GM18498 (cell line): ENCODE results near the gene TRIM40.

Experiments used
- ATAC-seq: cut with Tn5 transposase; IDR thresholded peaks from one replicate; pipeline ENCODE4 v1.9.1; 2021; ENCODE audit warnings: mild to moderate bottlenecking, moderate library complexity; ENCODE audit not compliant: unreplicated experiment

TRIM40 gene

GRCh38 chr6:30135757-30136156, at the start of gene TRIM40:
TRIM40 (plus strand) TSS chr6:30136140; CDS start chr6:30137037, 897 bp downstream.
- ATAC-seq, result no peak

DNA sequence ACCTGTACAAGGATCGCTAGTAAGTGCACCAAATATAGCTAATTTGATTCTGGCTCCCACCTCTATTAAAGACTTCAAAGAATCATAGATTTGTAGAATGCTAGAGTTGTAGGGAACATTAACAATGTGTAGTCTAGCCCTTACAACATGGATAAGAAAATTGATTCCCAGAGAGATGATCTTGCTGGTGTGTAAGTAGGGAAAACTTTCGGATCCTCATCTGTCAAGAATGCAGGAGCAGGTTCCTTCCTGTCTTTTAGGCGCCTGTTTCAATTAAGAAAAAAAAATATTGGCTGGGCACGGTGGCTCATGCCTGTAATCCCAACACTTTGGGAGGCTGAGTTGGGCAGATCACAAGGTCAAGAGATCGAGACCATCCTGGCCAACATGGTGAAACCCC, 48.1 kb upstream of the TRIM40 start:
- ATAC-seq, result no peak

- ATAC-seq, result no peak
These were observed 44.2 kb upstream of the TRIM40 start for GRCh38 chr6:30091577-30092381.

DNA sequence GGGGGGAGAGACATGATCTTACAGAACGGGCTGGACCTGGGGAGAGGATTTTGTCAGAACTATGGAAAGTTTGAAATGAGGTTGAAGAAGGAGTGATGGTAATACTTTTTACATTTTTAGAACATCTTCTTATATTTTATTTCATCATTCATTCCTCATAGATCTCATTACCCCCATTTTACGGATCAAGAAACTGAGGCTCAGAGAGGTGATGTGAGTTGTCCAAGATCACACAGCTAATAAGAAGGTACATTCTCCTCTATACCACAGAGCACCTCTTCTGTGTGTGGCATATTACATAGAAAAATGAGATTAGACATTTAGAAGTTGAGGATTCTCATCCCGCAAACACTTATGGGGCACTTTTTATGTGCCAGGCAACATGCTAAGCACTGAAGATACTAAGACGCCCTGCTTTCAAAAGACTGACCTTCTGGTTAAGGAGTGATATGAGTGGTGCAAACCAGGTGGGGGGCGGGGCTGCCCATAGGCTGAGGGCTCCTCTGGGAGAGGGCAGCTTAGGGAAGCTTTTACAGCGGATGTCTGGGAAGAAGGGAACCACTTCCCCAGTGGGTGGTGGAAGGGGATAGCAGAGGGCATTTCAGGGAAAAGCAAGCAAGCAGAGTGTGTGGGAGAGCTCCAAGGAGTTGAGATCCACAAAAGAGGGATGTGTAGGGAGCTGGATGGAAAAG, 42.9 kb upstream of the TRIM40 start:
- ATAC-seq, result no peak

DNA sequence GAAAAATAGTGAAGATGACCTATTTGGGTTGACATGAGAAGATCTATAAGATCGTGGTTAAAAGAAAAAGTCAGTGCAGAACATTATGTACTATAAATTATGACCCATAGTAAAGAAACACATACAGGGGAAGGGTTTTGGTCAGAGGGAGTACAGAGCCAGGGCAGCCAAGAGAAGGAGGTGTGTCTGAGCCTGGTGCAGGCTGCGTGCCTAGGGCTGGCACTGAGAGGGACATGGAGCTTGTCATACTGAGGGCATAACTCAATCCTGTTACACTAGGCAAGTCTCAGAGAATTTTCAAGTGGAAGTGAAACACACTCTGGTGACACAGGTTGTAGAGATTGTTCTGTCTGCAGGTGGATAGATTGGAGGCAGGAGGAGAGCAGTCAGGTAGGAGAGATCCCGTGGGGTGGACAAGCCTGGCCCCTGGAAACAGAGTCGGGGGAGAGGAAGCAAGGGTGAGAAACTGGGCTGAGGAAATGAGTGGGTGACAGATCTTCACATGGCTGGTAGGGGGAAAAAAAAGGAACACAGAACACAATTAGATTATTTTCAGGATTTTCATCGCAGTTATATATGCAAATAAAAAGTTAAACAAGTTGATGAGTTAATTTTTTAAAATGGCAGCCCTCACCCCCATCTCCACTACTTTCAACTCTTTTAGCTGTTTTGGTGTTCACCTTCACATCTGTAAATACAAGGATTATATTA, 41.8 kb upstream of the TRIM40 start:
- ATAC-seq, result no peak

GRCh38 chr6:30096829-30097228, 39.1 kb upstream of the TRIM40 start:
- no peak for ATAC-seq

DNA sequence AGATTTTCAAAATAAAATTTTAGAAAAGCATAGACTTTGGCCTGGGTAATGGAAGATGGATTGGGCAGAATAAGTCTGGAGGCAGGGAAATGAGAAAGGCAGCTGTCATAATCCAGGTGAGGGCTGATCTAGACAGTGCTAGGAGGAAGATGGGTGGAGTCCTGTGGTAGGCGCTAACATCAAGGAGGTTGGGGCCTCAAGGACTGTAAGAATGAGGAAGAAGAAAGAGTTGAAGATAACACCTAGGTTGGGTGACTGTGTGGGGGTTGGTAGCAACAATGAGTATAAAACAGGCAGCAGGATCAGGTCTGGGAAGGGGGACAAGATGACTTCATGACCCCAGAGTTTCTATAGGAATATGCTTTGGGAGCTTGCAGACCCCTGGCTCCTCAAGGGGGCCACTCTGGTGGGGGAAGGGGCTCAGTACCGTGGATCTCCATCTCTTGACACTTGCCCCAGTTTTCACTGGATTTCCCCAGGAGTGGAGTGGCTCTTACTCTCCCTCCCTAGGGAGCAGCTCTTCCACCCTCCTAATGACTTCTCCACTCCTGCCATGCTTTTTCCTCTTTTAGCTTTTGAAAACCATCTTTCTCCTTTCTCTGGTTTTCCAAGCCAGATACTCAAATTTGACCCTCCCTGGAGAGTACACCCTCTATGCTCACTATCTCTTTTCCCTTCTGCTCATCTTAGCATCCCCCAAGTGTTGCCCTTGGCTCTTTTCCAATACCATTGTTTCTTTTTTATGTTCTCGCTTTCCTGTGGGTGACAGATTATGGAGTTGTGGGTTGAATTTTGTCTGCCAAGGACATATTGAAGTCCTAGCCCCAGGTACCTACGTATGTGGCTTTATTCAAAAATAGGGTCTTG, 37.8 kb upstream of the TRIM40 start:
- ATAC-seq, result no peak

- no peak for ATAC-seq
These were observed 35.8 kb upstream of the TRIM40 start for GRCh38 chr6:30100154-30100553.

GRCh38 chr6:30100585-30101443, 35.1 kb upstream of the TRIM40 start:
- no peak for ATAC-seq

DNA sequence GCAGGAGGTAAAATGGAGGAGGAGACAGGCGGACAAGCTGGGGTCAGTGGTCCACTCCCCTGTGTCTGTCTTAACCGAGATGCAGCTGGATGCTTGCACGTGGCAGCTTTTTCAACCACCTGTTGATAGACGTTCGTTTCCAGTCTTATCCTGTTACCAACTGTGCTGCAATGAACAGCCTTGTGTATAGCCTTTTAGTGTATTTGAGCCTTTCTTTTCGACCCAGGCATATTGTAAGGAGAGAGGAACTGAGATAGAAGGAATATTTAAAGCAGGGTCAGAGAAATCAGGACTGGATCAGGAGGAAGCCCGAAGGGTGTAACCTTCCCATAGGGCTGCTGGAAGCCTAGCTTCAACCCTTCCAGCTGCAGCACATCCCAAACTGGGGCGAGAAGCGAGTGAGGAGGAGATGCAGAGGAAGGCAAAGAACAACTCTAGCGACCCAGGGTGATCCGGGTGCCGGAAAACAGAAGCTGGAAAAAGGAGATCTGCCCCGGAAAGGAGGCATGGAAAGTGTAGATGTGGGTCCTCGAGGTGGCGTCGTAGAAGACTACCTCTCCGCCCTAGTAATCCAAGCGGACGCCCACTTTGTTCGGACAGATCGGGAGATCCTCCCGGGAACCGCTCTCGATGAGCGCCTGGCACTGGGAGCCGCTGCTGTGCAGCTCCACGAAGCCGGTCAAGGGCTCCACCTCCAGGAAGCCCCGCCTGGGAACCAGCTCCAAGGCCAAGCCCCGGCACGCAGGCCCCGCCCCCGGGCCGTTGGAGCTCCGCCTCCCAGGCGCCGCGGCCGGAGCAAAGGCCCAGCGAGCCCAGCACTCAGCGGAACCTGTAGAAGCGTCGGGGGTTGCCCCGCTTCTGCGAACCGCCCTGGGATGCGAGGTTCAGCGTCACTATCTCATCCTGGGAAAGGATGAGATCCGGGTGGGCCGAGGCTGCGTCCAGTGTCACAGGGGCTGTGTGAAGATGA, 34.2 kb upstream of the TRIM40 start:
- peak; percentile 70 for ATAC-seq

GRCh38 chr6:30102414-30102969, 33.4 kb upstream of the TRIM40 start:
- no peak for ATAC-seq

- peak; percentile 75 for ATAC-seq
These were observed 32.7 kb upstream of the TRIM40 start for GRCh38 chr6:30102970-30103871.

- no peak for ATAC-seq
These were observed 32.1 kb upstream of the TRIM40 start for GRCh38 chr6:30103872-30104179.

- no peak for ATAC-seq
These were observed 31.3 kb upstream of the TRIM40 start for GRCh38 chr6:30104661-30105060.

DNA sequence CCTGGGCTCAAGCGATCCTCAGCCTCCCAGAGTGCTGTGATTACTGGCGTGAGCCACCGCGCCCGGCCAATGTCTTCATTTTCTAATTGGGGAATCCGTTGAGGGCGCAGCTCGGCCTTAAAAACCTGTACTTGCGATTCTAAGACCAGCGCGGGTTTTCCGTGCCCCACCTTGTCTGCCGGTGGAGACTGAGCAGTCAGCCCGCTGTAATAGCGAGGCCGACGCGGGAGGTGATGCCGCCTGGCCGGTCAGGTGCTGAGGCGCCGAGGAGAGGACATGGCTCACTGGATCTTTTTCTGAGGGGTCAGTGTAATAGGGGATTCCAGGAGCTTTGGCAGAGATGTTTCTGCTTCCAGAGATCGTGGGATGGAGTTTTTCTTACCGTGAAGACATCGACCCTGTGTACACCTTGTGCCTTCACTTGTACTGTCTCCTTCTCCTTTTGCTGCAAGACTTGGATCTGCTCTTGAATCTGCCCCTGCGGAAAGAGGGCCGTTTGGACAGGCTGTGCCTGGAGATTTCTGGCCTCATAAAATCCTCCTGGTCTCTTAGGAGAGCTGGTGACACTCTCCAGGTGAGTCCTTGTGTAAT, 24.6 kb upstream of the TRIM40 start:
- ATAC-seq, result no peak

- ATAC-seq, result no peak
These were observed 23.4 kb upstream of the TRIM40 start for GRCh38 chr6:30112402-30112994.
